ENCODE results near the gene OR56B4.
A peak's percentile ranks its signal among the peaks of the same experiment; 100 is the strongest.
"Not testable (repeated sequence)": the region's sequence is repeated elsewhere in the genome, so short reads cannot be mapped to it uniquely, and the experiment has no call there.

The OR56B4 gene, protein sequence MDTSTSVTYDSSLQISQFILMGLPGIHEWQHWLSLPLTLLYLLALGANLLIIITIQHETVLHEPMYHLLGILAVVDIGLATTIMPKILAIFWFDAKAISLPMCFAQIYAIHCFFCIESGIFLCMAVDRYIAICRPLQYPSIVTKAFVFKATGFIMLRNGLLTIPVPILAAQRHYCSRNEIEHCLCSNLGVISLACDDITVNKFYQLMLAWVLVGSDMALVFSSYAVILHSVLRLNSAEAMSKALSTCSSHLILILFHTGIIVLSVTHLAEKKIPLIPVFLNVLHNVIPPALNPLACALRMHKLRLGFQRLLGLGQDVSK

DNA sequence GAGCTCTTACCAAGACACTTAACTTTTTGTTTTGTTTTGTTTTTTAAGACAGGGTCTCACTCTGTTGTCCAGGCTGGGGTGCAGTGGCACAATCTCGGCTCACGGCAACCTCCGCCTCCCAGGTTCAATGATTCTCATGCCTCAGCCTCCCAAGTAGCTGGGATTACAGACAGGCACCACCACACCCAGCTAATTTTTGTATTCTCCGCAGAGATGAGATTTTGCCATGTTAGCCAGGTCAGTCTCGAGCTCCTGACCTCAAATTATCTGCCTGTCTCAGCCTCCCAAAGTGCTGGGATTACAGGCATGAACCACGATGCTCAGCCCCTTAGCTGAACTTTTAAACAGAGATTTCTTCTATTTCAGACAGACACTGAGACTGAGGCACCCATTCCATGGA lies at the start of gene OR56B4:
TSS of gene OR56B4 (plus strand) at position 301 of the 400 bp plus-strand sequence. CDS start at position 396, 95 bp downstream.
- not testable (repeated sequence) for H3K9me3 Mint-ChIP-seq; H3K4me1 Mint-ChIP-seq; H3K27me3 Mint-ChIP-seq; ATAC-seq; H3K4me3 Mint-ChIP-seq; DNase-seq; H3K27ac Mint-ChIP-seq; H3K36me3 Mint-ChIP-seq (ENCODE audit: low read depth)

DNA sequence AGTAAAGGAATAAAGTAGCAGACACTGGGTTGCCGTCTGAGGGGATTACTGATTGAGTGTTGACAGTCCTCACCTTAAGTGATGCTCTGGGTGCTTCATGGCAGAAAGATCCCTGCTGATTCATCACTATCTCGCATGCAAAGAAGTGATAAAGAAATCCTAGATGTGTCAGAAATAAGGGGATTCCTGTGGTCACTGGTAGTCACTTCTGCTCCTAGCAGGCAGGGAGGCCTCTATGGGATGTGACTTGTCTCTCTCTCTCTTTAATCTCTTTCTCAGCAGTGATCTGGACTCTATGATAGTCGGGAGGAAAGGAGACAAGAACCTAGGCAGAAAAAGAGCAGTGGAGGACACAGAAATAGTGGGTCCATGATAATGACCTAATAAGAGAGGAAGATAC lies 46.0 kb upstream of the OR56B4 start:
- no peak for DNase-seq
- Mint-ChIP-seq H3K27ac (no peak overlapping the region), H3K27me3 (peaks cover 5% of the 10 kb centered on the region), H3K9me3 (no peaks in the 10 kb centered on the region), H3K36me3 (ENCODE audit: low read depth) (no peaks in the 10 kb centered on the region), H3K4me3 (no peak overlapping the region), H3K4me1 (no peaks in the 10 kb centered on the region)
- ATAC-seq = no peak

DNA sequence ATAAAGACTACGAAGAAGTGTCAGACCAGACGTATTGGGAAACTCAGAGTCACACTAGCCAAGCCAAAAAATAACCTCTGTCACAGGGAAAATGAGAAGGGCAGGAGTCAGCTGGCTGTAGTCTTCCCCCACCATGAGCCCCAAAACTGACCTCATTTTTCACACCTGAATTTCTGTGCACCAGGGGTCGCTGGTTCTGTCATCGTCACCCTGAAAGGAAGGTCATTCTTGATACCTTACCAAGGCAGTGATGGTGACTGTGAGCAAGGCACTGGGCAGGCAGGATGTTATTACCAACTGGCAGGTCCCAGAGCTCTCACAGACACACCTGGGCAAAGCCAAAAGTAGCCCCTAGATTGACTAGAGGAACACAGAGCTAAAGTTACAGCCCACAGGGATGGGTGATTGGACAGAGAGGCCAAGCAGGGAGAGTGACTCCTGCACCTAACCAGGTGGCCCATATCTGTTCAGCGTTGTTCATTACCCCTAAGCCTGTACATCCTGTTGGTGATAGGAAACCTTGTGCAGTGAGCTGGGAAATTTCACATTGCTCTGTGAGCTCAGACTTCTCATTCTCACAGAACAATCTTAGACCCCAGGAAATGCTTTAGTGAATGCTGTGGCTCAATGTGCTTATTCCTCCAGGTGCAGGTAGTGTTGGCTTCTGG lies 44.7 kb upstream of the OR56B4 start:
- H3K4me1 Mint-ChIP-seq = no peaks in the 10 kb centered on the region
- DNase-seq (no peak), ATAC-seq (no peak)
- H3K27ac Mint-ChIP-seq = no peak overlapping the region
- H3K9me3 Mint-ChIP-seq = no peaks in the 10 kb centered on the region
- no peaks in the 10 kb centered on the region for H3K36me3 Mint-ChIP-seq (ENCODE audit: low read depth)
- no peak overlapping the region for H3K4me3 Mint-ChIP-seq
- peaks cover 3% of the 10 kb centered on the region for H3K27me3 Mint-ChIP-seq

DNA sequence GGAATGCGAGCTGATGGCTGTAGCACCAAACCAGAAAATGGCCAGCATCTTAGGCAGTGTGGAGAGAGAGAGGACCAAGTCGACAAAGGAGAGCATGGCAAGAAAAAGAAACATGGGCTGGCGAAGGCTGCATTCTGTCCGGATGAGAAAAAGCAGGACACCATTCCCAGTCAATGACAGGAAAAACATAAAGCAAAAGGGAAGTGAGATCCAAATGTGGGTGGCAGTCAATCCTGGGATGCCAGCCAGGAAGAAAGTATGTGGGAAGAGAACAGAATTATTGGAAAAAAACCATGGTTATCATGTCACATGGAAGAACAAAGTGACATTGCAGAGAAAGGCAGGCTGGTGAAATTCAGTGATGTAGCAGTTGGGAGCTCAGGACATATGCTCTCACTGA lies 40.0 kb upstream of the OR56B4 start:
- ATAC-seq = no peak
- Mint-ChIP-seq H3K9me3 (no peaks in the 10 kb centered on the region), H3K27me3 (no peaks in the 10 kb centered on the region), H3K36me3 (ENCODE audit: low read depth) (no peaks in the 10 kb centered on the region), H3K27ac (no peak overlapping the region), H3K4me1 (no peaks in the 10 kb centered on the region), H3K4me3 (no peak overlapping the region)
- no peak for DNase-seq

DNA sequence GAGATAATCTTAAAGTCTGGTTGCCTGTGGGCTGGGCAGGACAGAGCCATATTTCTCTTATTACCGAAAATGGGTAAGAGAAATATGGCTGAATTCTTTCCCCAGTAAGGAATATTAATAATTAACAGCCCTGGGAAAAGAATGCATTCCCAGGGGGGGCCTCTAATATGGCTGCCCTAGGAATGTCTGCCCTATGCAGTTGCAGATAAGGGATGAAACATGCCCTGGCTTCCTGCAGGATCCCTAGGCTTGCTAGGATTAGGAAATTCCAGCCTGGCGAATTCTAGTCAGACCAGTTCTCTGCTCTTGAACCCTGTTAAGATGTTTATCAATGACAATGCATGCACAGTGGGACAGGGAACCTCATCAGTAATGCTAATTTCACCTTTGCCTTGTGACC lies 31.0 kb upstream of the OR56B4 start:
- not testable (repeated sequence) for H3K4me3 Mint-ChIP-seq; H3K4me1 Mint-ChIP-seq; H3K27ac Mint-ChIP-seq; H3K27me3 Mint-ChIP-seq; H3K36me3 Mint-ChIP-seq (ENCODE audit: low read depth); ATAC-seq; DNase-seq; H3K9me3 Mint-ChIP-seq

DNA sequence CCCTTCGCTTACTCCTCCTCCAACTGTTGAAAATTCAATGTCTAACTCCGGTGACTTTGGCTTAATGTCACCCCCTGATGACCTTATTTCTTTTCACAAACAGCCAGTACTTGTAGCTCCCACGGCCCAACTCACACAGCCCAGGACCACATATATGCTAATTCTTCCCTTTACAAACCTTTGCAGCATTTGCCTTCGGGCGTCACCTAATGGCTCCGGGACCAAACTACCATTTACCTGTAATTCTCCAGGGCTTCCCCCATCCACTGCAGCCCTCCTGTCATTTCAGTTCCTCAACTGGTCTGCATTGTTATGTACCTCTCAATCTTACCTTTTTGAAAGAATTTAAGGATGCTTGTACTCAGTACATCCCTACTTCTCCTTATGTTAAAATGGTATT lies 29.8 kb upstream of the OR56B4 start:
- H3K36me3 Mint-ChIP-seq (ENCODE audit: low read depth) = no peaks in the 10 kb centered on the region
- ATAC-seq (no peak), DNase-seq (no peak)
- no peak overlapping the region for H3K4me3 Mint-ChIP-seq
- peaks cover 7% of the 10 kb centered on the region for H3K9me3 Mint-ChIP-seq
- no peak overlapping the region for H3K27ac Mint-ChIP-seq
- no peaks in the 10 kb centered on the region for H3K27me3 Mint-ChIP-seq
- no peaks in the 10 kb centered on the region for H3K4me1 Mint-ChIP-seq

DNA sequence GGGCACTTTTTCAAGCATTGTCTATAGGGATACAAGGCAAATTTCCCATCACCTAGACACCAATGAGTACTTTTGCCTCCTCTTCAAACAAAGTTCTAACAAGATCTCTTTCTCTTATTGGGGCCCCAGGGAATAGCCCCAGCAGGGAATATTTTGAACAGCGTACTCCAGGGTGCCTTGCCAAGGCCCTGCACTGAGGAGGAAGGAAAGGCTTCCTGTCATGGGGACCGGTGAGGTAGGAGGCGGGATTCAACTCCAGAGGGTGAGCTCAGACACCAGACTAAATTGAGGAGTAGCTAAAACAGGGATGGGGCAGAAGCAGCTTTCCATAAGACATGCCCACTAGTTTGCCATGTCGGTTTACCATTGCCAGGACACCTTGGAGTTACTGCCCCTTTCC lies 28.0 kb upstream of the OR56B4 start:
- H3K9me3 Mint-ChIP-seq = peaks cover 7% of the 10 kb centered on the region
- no peaks in the 10 kb centered on the region for H3K36me3 Mint-ChIP-seq (ENCODE audit: low read depth)
- no peak overlapping the region for H3K4me3 Mint-ChIP-seq
- H3K27me3 Mint-ChIP-seq = no peaks in the 10 kb centered on the region
- DNase-seq (no peak), ATAC-seq (no peak)
- H3K4me1 Mint-ChIP-seq = no peaks in the 10 kb centered on the region
- no peak overlapping the region for H3K27ac Mint-ChIP-seq

DNA sequence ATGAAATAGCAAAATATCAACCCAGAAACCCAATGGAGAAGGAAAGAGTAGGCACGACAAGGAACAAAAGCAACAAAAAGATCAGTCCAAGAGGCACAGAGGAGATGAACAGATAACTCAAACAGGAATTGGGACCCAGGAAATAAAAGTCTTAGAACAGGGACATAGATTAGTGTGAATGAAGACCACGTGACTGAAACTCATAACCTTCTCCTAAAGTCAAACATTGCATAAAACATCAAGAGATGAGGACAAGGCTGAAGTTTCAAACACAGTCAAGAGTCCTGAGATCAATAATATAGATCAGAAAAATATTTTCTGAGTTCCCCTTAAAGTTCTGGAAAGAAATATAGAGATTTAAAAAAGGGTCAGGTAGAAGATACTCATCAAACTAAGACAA lies 24.4 kb upstream of the OR56B4 start:
- Mint-ChIP-seq H3K27me3 (no peaks in the 10 kb centered on the region), H3K4me1 (no peaks in the 10 kb centered on the region), H3K9me3 (no peaks in the 10 kb centered on the region), H3K4me3 (no peak overlapping the region), H3K36me3 (ENCODE audit: low read depth) (no peaks in the 10 kb centered on the region), H3K27ac (no peak overlapping the region)
- DNase-seq = no peak
- ATAC-seq = no peak

DNA sequence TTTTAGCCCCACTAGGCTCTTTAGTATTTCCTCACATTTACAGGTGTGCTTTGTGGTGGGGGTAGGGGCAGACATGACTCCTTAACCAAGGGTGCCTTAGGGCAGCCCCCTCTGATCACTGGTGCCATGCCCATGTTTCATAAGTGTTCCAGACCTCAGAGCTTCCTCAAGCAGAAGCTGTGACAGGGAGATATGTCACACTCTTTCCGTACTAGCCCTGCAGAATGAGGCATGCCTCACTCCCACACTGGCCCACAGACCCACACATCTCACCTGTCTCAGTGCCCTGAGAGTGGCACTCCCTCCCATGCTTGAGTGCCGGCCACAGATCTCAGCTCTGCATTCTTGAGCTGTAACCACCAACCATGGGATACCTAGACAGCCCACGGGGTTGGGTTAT lies 22.9 kb upstream of the OR56B4 start:
- no peak overlapping the region for H3K4me3 Mint-ChIP-seq
- H3K27me3 Mint-ChIP-seq = no peaks in the 10 kb centered on the region
- no peaks in the 10 kb centered on the region for H3K36me3 Mint-ChIP-seq (ENCODE audit: low read depth)
- ATAC-seq (peak; percentile 36), DNase-seq (no peak)
- no peaks in the 10 kb centered on the region for H3K9me3 Mint-ChIP-seq
- H3K4me1 Mint-ChIP-seq = no peaks in the 10 kb centered on the region
- no peak overlapping the region for H3K27ac Mint-ChIP-seq

DNA sequence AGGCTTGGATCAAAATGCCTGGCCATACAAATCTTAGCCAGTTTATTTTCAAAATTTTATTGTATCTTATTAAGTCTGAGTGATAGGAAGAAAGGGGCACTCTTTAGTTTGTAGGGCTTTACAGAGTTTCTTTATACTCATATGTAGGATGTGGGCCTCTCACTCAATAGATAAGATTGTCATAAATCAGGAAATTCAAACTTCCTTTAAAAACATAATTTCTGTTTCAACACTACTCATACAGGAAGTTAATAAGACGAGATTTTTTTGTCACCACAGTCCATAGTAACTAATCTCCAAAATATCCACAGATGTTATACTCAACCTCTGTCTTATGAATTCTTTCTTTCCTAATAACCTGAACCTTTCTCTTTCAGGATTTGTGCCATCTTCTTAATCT lies 13.3 kb upstream of the OR56B4 start:
- no peaks in the 10 kb centered on the region for H3K36me3 Mint-ChIP-seq (ENCODE audit: low read depth)
- H3K27me3 Mint-ChIP-seq = peaks cover 12% of the 10 kb centered on the region
- DNase-seq = no peak
- H3K4me3 Mint-ChIP-seq = no peak overlapping the region
- no peaks in the 10 kb centered on the region for H3K4me1 Mint-ChIP-seq
- no peaks in the 10 kb centered on the region for H3K9me3 Mint-ChIP-seq
- no peak for ATAC-seq
- H3K27ac Mint-ChIP-seq = no peak overlapping the region

DNA sequence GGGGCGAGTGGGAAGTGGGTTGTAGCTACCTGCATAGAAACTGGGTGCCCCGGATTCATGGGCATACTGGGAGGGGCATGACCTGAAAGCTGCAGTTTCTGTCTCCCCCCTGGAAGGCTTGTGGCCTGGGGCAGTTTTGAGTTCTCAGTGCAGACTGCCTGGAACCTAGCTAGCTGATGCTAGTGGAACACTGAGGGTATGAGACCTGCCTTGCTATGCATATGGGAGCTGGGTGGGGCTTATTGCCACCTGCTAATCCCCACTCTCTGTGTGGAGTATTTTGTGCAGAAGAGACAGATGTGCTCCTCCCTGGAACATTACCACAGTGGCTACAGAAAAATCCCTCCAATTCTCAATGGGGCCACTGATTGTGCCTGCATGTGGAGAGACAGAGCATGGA lies 11.7 kb upstream of the OR56B4 start:
- ATAC-seq (no peak), DNase-seq (no peak)
- no peaks in the 10 kb centered on the region for H3K4me1 Mint-ChIP-seq
- H3K4me3 Mint-ChIP-seq = no peak overlapping the region
- no peak overlapping the region for H3K27ac Mint-ChIP-seq
- no peaks in the 10 kb centered on the region for H3K9me3 Mint-ChIP-seq
- peaks cover 18% of the 10 kb centered on the region for H3K27me3 Mint-ChIP-seq
- H3K36me3 Mint-ChIP-seq (ENCODE audit: low read depth) = no peaks in the 10 kb centered on the region

DNA sequence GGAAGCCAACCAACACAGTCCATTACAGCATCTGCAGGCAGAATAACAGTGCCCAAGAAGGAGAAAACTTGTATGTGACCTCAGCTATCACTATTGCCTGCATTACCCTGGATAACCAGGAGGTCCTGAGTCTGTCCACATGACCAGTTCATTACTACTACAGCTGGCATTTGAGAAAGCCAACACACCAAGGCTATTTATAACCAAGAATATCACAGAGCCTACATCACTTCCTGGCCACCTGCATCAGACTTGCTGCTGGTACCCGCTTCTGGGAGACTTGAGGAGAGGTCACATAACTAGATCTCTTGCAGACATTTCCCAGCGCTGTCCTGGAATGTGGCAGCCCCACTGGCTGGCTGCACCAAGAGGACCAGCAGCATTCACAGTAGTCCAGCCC lies 11.1 kb upstream of the OR56B4 start:
- peaks cover 18% of the 10 kb centered on the region for H3K27me3 Mint-ChIP-seq
- H3K9me3 Mint-ChIP-seq = no peaks in the 10 kb centered on the region
- no peaks in the 10 kb centered on the region for H3K36me3 Mint-ChIP-seq (ENCODE audit: low read depth)
- ATAC-seq = no peak
- H3K4me1 Mint-ChIP-seq = no peaks in the 10 kb centered on the region
- H3K27ac Mint-ChIP-seq = no peak overlapping the region
- no peak overlapping the region for H3K4me3 Mint-ChIP-seq
- no peak for DNase-seq

DNA sequence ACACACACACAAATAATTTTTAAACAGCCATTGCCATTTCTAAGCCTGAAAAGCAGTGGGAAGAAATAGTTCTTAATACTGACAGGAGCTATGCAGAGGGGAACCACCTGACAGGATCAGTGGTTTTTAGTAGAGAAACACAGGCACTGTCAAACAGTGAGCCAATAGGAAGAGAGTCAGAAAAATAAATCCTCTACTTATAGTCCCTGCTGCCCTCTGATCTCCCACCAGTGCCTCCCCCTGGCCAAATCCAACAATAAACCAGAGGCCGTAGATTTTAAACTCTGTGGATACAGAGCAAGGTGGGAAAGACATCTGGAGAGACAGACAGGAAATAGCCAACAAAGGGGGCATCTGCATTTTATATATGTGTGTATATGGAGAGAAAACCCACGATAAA lies 7.9 kb upstream of the OR56B4 start:
- H3K27ac Mint-ChIP-seq = no peak overlapping the region
- ATAC-seq = no peak
- peaks cover 12% of the 10 kb centered on the region for H3K27me3 Mint-ChIP-seq
- no peaks in the 10 kb centered on the region for H3K4me1 Mint-ChIP-seq
- DNase-seq = no peak
- H3K4me3 Mint-ChIP-seq = no peak overlapping the region
- H3K36me3 Mint-ChIP-seq (ENCODE audit: low read depth) = no peaks in the 10 kb centered on the region
- no peaks in the 10 kb centered on the region for H3K9me3 Mint-ChIP-seq

DNA sequence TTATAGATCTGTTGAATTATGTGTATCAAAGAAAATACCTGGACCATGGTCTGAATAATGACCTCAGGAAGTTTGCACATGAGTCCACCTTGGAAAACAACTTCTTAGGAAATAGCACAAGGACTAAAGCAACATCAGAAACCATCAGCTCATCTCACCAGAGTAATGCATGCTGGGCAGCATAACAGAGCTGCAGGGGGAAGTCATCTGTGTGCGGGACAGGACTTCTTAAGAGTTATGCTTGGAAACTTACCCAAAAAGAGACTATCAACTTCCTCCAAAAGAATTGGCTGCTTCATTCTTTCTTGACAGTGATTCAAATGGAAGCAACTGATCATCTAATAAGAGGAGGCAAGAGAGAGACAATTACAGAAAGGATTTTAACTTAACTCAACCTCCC lies 2.5 kb downstream of the OR56B4 start:
- DNase-seq (no peak), ATAC-seq (no peak)
- Mint-ChIP-seq H3K4me1 (no peaks in the 10 kb centered on the region), H3K36me3 (ENCODE audit: low read depth) (no peaks in the 10 kb centered on the region), H3K4me3 (no peak overlapping the region), H3K9me3 (no peaks in the 10 kb centered on the region), H3K27ac (no peak overlapping the region), H3K27me3 (peaks cover 4% of the 10 kb centered on the region)

DNA sequence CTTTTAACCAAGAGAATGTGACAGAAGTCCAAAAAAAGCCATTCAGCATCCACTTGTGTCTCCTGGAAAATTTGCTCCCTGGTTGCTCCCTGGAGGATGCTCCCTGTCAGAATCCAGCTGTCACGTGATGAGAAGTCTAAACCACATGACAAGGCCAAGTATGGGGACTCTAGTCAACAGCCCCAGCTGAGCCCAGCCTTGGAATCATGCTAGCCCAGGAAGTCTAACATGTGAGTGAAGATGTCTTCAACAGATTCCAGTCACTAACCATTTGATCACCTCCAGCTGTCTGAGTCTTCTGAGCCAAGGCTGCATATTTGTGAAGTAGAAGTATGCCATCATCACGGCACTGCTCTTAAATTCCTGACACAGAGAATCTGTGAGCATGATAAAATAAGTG lies 4.2 kb downstream of the OR56B4 start:
- Mint-ChIP-seq H3K27ac (no peak overlapping the region), H3K27me3 (peaks cover 4% of the 10 kb centered on the region), H3K4me1 (no peaks in the 10 kb centered on the region), H3K9me3 (no peaks in the 10 kb centered on the region), H3K4me3 (no peak overlapping the region), H3K36me3 (ENCODE audit: low read depth) (no peaks in the 10 kb centered on the region)
- ATAC-seq = no peak
- no peak for DNase-seq

Data from activated naive CD8-positive, alpha-beta T cell treated with anti-CD3 and anti-CD28 coated beads, Interleukin-2, amount 50 U/mL, for 24 hours (primary cell).